GM21723 (cell line): ENCODE results near the gene FBXL16.
"Not testable (repeated sequence)": the region's sequence is repeated elsewhere in the genome, so short reads cannot be mapped to it uniquely, and the experiment has no call there.

Experiments
- ATAC-seq: cut with Tn5 transposase; IDR thresholded peaks from one replicate; pipeline ENCODE4 v1.9.1; 2021; ENCODE audit warnings: mild to moderate bottlenecking, moderate library complexity; ENCODE audit not compliant: unreplicated experiment

Gene FBXL16

GRCh38 chr16:724188-725040 lies 18.8 kb upstream of the FBXL16 start:
- no peak for ATAC-seq

GRCh38 chr16:723695-724094 lies 18.1 kb upstream of the FBXL16 start:
- ATAC-seq, result no peak

- no peak for ATAC-seq
These were observed 17.4 kb upstream of the FBXL16 start for GRCh38 chr16:722835-723633.

- ATAC-seq, result no peak
These were observed 16.4 kb upstream of the FBXL16 start for GRCh38 chr16:721765-722540.

- peak; percentile 55 for ATAC-seq
These were observed 15.6 kb upstream of the FBXL16 start, which contains the start of gene ANTKMT for GRCh38 chr16:720990-721764. Gene ANTKMT (plus strand): TSS chr16:721146. CDS start chr16:721275, 129 bp downstream.

GRCh38 chr16:720447-720989 lies 14.9 kb upstream of the FBXL16 start:
- ATAC-seq, result peak; percentile 21

- ATAC-seq, result no peak
These were observed 14.3 kb upstream of the FBXL16 start for GRCh38 chr16:719815-720446.

- no peak for ATAC-seq
These were observed 13.3 kb upstream of the FBXL16 start for GRCh38 chr16:718922-719321.

GRCh38 chr16:718389-718788 lies 12.8 kb upstream of the FBXL16 start:
- no peak for ATAC-seq

GRCh38 chr16:717450-718245 lies 12.0 kb upstream of the FBXL16 start:
- ATAC-seq, result no peak

- no peak for ATAC-seq
These were observed 11.2 kb upstream of the FBXL16 start for GRCh38 chr16:716768-717325.

GRCh38 chr16:716200-716568 lies 10.6 kb upstream of the FBXL16 start:
- no peak for ATAC-seq

GRCh38 chr16:715477-716199 lies 10.0 kb upstream of the FBXL16 start:
- peak; percentile 8 for ATAC-seq

GRCh38 chr16:714558-715476 lies 9.2 kb upstream of the FBXL16 start, which contains the start of gene METRN:
Gene METRN (plus strand): TSS chr16:715118. CDS start chr16:715290, 172 bp downstream.
- peak; percentile 55 for ATAC-seq

GRCh38 chr16:714079-714478 lies 8.5 kb upstream of the FBXL16 start:
- ATAC-seq, result no peak

- ATAC-seq, result not testable (repeated sequence)
These were observed 7.2 kb upstream of the FBXL16 start for GRCh38 chr16:712740-713250.
